IMR-90 (cell line): Measurements from ENCODE around the gene CTPS1. TPM values are rescaled to one million over a fixed set of nuclear protein-coding genes. Genes with fewer than 3 reads are reported as not detected.

Experiments used
- ATAC-seq: fragments of 200-7000 bp; cut with Tn5 transposase; 2 replicates; pipeline ENCODE4 v1.9.1; 2020; ENCODE audit warnings: low read depth, mild to moderate bottlenecking, moderate library complexity
- BruUV-seq: library from RNA; stranded (reverse); fragments of 400-500 nt; replicated peaks from 2 replicates; lab custom pipeline; 2021; lab: Mats Ljungman, UMichigan
- CTCF ChIA-PET: fragments of 300-600 bp; formaldehyde crosslinking; extraction: SDS; loops from one replicate; lab custom pipeline; 2021; ENCODE audit warnings: antibody characterized with exemption; lab: Yijun Ruan, JAX
- POLR2A ChIA-PET: fragments of 300-600 bp; sonication (Branson Sonifier 250); formaldehyde crosslinking; loops from one replicate; lab custom pipeline; 2022; ENCODE audit warnings: antibody characterized with exemption; ENCODE audit not compliant: unreplicated experiment; lab: Charles Lee
- DNase-seq: peaks from one replicate; pipeline ENCODE4 v3.0.0; 2013
- H2AFZ ChIP-seq: replicated peaks from 2 replicates; pipeline ENCODE3; 2013; ENCODE audit warnings: low read length, mild to moderate bottlenecking; ENCODE audit not compliant: poor library complexity
- H2AK5ac ChIP-seq: 2 replicates; pipeline ENCODE4 v1.6.1; 2013; ENCODE audit warnings: low read depth, low read length, inconsistent platforms
- H2AK9ac ChIP-seq: replicated peaks from 2 replicates; pipeline ENCODE3; 2013; ENCODE audit warnings: mild to moderate bottlenecking, low read depth, low read length, moderate library complexity; ENCODE audit not compliant: poor library complexity
- H2BK120ac ChIP-seq: 2 replicates; pipeline ENCODE4 v1.6.1; 2013; ENCODE audit warnings: low read depth, low read length, inconsistent platforms
- H2BK15ac ChIP-seq: 3 replicates; pipeline ENCODE4 v1.6.1; 2013; ENCODE audit warnings: low read depth, low read length, inconsistent platforms
- H2BK20ac ChIP-seq: 2 replicates; pipeline ENCODE4 v1.6.1; 2013; ENCODE audit warnings: low read depth, mild to moderate bottlenecking, inconsistent platforms, low read length, moderate library complexity
- H2BK5ac ChIP-seq: 2 replicates; pipeline ENCODE4 v1.6.1; 2013; ENCODE audit warnings: mild to moderate bottlenecking, low read depth, low read length, inconsistent platforms; ENCODE audit not compliant: poor library complexity, severe bottlenecking
- H3K14ac ChIP-seq: replicated peaks from 2 replicates; pipeline ENCODE4 v1.6.1; 2013; ENCODE audit warnings: low read depth, low read length, inconsistent platforms
- H3K18ac ChIP-seq: 2 replicates; pipeline ENCODE4 v1.6.1; 2013; ENCODE audit warnings: low read depth, low read length, control low read depth
- H3K23ac ChIP-seq: 2 replicates; pipeline ENCODE4 v1.6.1; 2013; ENCODE audit warnings: low read depth, low read length, inconsistent platforms
- H3K27ac ChIP-seq: 2 replicates; pipeline ENCODE4 v1.5.1; 2013; ENCODE audit warnings: mild to moderate bottlenecking, control low read depth, low read length; ENCODE audit not compliant: insufficient read depth
- H3K27me3 ChIP-seq: 2 replicates; pipeline ENCODE4 v1.6.1; 2013; ENCODE audit warnings: low read length; ENCODE audit not compliant: control insufficient read depth, insufficient read depth
- H3K36me3 ChIP-seq: 2 replicates; pipeline ENCODE4 v1.6.1; 2013; ENCODE audit warnings: low read length, mixed read lengths; ENCODE audit not compliant: control insufficient read depth, insufficient read depth
- H3K4ac ChIP-seq: 2 replicates; pipeline ENCODE4 v1.6.1; 2013; ENCODE audit warnings: low read depth, low read length, inconsistent platforms
- H3K4me1 ChIP-seq: 2 replicates; pipeline ENCODE4 v1.6.1; 2013; ENCODE audit warnings: low read length, mixed read lengths; ENCODE audit not compliant: control insufficient read depth, insufficient read depth
- H3K4me2 ChIP-seq: 2 replicates; pipeline ENCODE4 v1.6.1; 2013; ENCODE audit warnings: low read depth, mild to moderate bottlenecking, control low read depth, low read length, moderate library complexity
- H3K4me3 ChIP-seq: 2 replicates; pipeline ENCODE4 v1.5.1; 2013; ENCODE audit warnings: low read depth, mild to moderate bottlenecking, control low read depth, low read length, moderate library complexity; ENCODE audit not compliant: insufficient read depth
- H3K56ac ChIP-seq: 2 replicates; pipeline ENCODE4 v1.6.1; 2013; ENCODE audit warnings: low read length, inconsistent platforms; ENCODE audit not compliant: insufficient read depth; ENCODE audit errors: extremely low read depth
- H3K79me1 ChIP-seq, 2 experiments: 2 replicates each; pipeline ENCODE4 v1.6.1; 2013; ENCODE audit warnings: low read length in 2 of 2, inconsistent platforms in 1 of 2, low read depth in 1 of 2
- H3K9ac ChIP-seq: 2 replicates; pipeline ENCODE4 v1.6.1; 2013; ENCODE audit warnings: low read depth, low read length, control low read depth
- H3K9me1 ChIP-seq: 2 replicates; pipeline ENCODE4 v1.6.1; 2013; ENCODE audit warnings: low read length, inconsistent platforms; ENCODE audit not compliant: insufficient read depth
- H3K9me3 ChIP-seq: 2 replicates; pipeline ENCODE4 v1.6.1; 2013; ENCODE audit warnings: low read length; ENCODE audit not compliant: control insufficient read depth, insufficient read depth
- H4K20me1 ChIP-seq: 2 replicates; pipeline ENCODE4 v1.6.1; 2013; ENCODE audit warnings: low read length, inconsistent platforms; ENCODE audit not compliant: insufficient read depth
- H4K5ac ChIP-seq: 2 replicates; pipeline ENCODE4 v1.6.1; 2013; ENCODE audit warnings: mild to moderate bottlenecking, low read depth, low read length, control low read depth
- H4K8ac ChIP-seq, 2 experiments: 2 replicates each; pipeline ENCODE4 v1.6.1; 2013; ENCODE audit warnings: low read depth in 2 of 2, low read length in 2 of 2, control low read depth in 1 of 2, inconsistent platforms in 1 of 2
- H4K91ac ChIP-seq: 2 replicates; pipeline ENCODE4 v1.6.1; 2013; ENCODE audit warnings: low read depth, low read length, inconsistent platforms; ENCODE audit not compliant: insufficient read depth
- BHLHE40 ChIP-seq: fragments of 150-350 bp; IDR thresholded peaks from 2 replicates; pipeline ENCODE4 v1.6.1; 2016; ENCODE audit warnings: mild to moderate bottlenecking, low read depth, low read length
- CHD1 ChIP-seq: IDR thresholded peaks from 2 replicates; pipeline ENCODE4 v1.6.1; 2012; ENCODE audit warnings: low read depth, low read length, improper control_type of control experiment
- MAZ ChIP-seq: IDR thresholded peaks from 2 replicates; pipeline ENCODE4 v1.6.1; 2012; ENCODE audit warnings: low read depth, mild to moderate bottlenecking, low read length, improper control_type of control experiment, moderate library complexity, borderline replicate concordance
- NFE2L2 ChIP-seq: fragments of 150-350 bp; IDR thresholded peaks from 2 replicates; pipeline ENCODE4 v1.6.1; 2016; ENCODE audit warnings: low read depth, mild to moderate bottlenecking, low read length
- RAD21 ChIP-seq: IDR thresholded peaks from 2 replicates; pipeline ENCODE4 v1.6.1; 2012; ENCODE audit warnings: low read length, improper control_type of control experiment
- RCOR1 ChIP-seq: IDR thresholded peaks from 2 replicates; pipeline ENCODE4 v1.6.1; 2012; ENCODE audit warnings: mild to moderate bottlenecking, low read length, improper control_type of control experiment; ENCODE audit not compliant: insufficient replicate concordance
- RFX5 ChIP-seq: IDR thresholded peaks from 2 replicates; pipeline ENCODE4 v1.8.0; 2012; ENCODE audit warnings: low read depth, mild to moderate bottlenecking, low read length, moderate library complexity
- SMC3 ChIP-seq: fragments of 150-350 bp; IDR thresholded peaks from 2 replicates; pipeline ENCODE4 v1.6.1; 2016; ENCODE audit warnings: low read depth, mild to moderate bottlenecking, antibody characterized with exemption, low read length, moderate library complexity
- WGBS, 2 experiments: methylation state at CpG; one replicate each; pipeline versions ENCODE4 v1.1.5 to v1.1.7; 2013; ENCODE audit warnings: missing lambda C conversion rate in 2 of 2; ENCODE audit not compliant: insufficient read length in 1 of 2; ENCODE audit errors: extremely low coverage in 2 of 2; 5-methylcytosine and 5-hydroxymethylcytosine counted together
- dilution Hi-C: fragments of 300-500 bp; cut with HindIII; formaldehyde crosslinking; loops from one replicate; pipeline ENCODE4 v1.14.3; 2018; ENCODE audit warnings: low sequenced_read_pairs; ENCODE audit not compliant: unreplicated experiment
- in situ Hi-C: fragments of 300-500 bp; cut with MboI; formaldehyde crosslinking; loops from 3 replicates; pipeline ENCODE4 v1.14.3; 2019; ENCODE audit warnings: low sequenced_read_pairs, inconsistent platforms, mixed read lengths
- intact Hi-C: fragments of 100-400 bp; cut with micrococcal nuclease; formaldehyde crosslinking; loops from 2 replicates; pipeline ENCODE4 v1.10.0; 2022
- polyA plus RNA-seq, 3 experiments: library from polyadenylated mRNA; depleted of rRNA; stranded (reverse); fragments of >200 nt; gene quantifications; 2 replicates each; pipeline ENCODE4 v1.2.3, GENCODE V29; 2012; ENCODE audit warnings: low replicate concordance in 1 of 3
- total RNA-seq: library from RNA; depleted of rRNA; stranded (reverse); fragments of >200 nt; gene quantifications from 2 replicates; pipeline ENCODE4 v1.2.3, GENCODE V29; 2012
- TF ChIP-seq, protein P1 (sequence below): conservative IDR thresholded peaks from 2 replicates; pipeline ENCODE4 v1.5.1; 2012; ENCODE audit warnings: mild to moderate bottlenecking, low read depth, low read length, improper control_type of control experiment
- TF ChIP-seq, protein P2 (sequence below): fragments of 150-350 bp; IDR thresholded peaks from 2 replicates; pipeline ENCODE4 v1.6.1; 2017; ENCODE audit warnings: mild to moderate bottlenecking, antibody characterized with exemption, low read length, low read depth

CTPS1 gene
- total and polyA plus RNA-seq, 2 of the 4 experiments (the other 2 are of a cell fraction): 40.4 to 41.0 TPM

DNA sequence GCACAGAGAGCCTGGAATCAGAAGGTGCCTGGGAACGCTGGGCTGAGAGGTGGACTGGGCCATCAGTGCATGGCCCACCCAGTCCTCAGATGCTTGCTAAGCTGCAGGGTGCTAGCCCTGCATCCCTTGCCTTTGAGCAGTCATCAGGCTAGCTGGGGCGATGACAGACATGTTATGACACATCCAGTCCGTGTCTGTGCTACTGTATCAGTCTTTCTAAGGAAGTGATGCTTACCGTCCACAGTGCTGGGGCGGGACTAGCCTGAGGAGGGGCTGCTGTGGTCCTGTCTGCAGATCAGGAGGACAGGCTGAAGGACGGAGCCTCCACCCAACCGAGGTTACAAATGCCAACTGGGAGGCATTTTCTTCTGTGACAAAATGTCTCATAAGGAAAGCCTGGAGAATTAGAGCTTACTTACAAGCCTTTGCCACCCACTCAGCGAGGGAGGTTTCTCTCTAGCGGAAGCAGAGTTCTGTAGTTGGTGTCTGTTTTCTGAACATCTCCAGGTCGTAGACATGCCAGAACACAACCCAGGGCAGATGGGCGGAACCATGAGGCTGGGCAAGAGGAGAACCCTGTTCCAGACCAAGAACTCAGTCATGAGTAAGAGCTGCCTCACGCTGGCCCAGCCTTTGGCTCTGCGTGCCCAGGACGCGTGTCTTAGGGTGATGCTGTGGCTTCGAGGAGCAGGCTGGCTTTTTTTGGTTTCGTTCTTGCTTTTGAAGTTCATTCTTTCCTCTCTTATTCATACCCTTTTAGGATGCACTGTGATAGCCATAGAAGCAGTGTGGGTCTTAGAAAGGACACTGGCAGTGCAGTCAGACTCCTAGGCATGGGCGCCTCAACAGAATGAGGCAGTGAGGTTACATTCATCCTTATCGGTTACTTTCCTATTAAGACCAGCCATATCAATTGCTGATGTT, 27.7 kb downstream of the CTPS1 start (continued):
- TF ChIP-seq, protein P1, sequence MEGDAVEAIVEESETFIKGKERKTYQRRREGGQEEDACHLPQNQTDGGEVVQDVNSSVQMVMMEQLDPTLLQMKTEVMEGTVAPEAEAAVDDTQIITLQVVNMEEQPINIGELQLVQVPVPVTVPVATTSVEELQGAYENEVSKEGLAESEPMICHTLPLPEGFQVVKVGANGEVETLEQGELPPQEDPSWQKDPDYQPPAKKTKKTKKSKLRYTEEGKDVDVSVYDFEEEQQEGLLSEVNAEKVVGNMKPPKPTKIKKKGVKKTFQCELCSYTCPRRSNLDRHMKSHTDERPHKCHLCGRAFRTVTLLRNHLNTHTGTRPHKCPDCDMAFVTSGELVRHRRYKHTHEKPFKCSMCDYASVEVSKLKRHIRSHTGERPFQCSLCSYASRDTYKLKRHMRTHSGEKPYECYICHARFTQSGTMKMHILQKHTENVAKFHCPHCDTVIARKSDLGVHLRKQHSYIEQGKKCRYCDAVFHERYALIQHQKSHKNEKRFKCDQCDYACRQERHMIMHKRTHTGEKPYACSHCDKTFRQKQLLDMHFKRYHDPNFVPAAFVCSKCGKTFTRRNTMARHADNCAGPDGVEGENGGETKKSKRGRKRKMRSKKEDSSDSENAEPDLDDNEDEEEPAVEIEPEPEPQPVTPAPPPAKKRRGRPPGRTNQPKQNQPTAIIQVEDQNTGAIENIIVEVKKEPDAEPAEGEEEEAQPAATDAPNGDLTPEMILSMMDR: no peak

DNA sequence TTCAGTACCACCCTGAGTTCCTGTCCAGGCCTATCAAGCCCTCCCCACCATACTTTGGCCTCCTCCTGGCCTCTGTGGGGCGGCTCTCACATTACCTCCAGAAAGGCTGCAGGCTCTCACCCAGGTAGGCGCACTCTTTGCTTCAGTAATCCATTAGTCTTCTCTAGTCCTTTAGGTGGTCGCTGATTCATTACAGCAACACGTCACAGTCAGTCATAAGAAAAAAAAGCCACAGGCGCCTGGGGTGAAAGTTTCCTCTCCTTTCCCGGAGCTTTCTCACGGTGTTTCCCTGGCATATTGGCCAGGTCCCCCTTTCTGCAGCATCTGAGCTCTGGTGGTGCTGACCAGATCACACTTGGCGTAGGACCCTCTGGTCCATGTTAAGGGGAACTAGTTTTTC, 30.0 kb downstream of the CTPS1 start:
- Histone ChIP-seq H4K91ac (no peak overlapping the region), H3K14ac (no peak overlapping the region), H2BK120ac (no peak overlapping the region), H2AFZ (no peak overlapping the region), H2BK15ac (no peak overlapping the region), H3K56ac (no peak overlapping the region), H2AK9ac (no peak overlapping the region), H3K4me1 (peaks cover 4% of the 10 kb centered on the region), H3K79me1 (peaks cover 27 to 78% of the 10 kb centered on the region in 2 experiments), H3K36me3 (peaks cover 50% of the 10 kb centered on the region), H2BK5ac (no peak overlapping the region), H3K4me2 (no peak overlapping the region), H4K8ac (no peak overlapping the region), H3K23ac (no peak overlapping the region), H3K9ac (no peak overlapping the region), H3K27ac (no peak overlapping the region), H3K9me1 (peaks cover 8% of the 10 kb centered on the region; the same call in 1 of the 2 replicates), H4K5ac (no peak overlapping the region), H4K20me1 (peaks cover 3% of the 10 kb centered on the region; the same call in 1 of the 2 replicates), H3K18ac (no peak overlapping the region), H3K9me3 (no peaks in the 10 kb centered on the region), H2AK5ac (no peak overlapping the region), H2BK20ac (no peak overlapping the region), H3K4me3 (no peak overlapping the region), H3K4ac (no peak overlapping the region), H3K27me3 (no peaks in the 10 kb centered on the region)
- ChIA-PET CTCF (interaction anchor here (0.7 kb wide), 1 partner anchor 105 kb away, joined by 3 read pairs; no protein-coding TSS in a partner anchor), POLR2A (no interaction called here)
- in situ Hi-C loops (no loop called here), dilution Hi-C loops (no loop called here), intact Hi-C loops (no loop called here)
- DNase-seq (no peak), ATAC-seq (no peak)
- 89% methylated on average over 7 of the region's 8 CpGs; no CpG with 5 or more reads in 1 of the 2 experiments for WGBS, 2 experiments
- BruUV-seq: no TSS peak
- TF ChIP-seq NFE2L2 (no peak), MAZ (no peak), RAD21 (no peak), RCOR1 (no peak), BHLHE40 (no peak), CHD1 (no peak), SMC3 (no peak), RFX5 (no peak)
- TF ChIP-seq, protein P2, sequence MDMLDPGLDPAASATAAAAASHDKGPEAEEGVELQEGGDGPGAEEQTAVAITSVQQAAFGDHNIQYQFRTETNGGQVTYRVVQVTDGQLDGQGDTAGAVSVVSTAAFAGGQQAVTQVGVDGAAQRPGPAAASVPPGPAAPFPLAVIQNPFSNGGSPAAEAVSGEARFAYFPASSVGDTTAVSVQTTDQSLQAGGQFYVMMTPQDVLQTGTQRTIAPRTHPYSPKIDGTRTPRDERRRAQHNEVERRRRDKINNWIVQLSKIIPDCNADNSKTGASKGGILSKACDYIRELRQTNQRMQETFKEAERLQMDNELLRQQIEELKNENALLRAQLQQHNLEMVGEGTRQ: no peak
- TF ChIP-seq, protein P1: no peak
